GM19193 (cell line): ENCODE results near the gene CNGB1.

Source experiments
- POLR2A ChIP-seq: IDR thresholded peaks from 4 replicates; pipeline ENCODE4 v1.6.1; 2011; ENCODE audit not compliant: insufficient read depth, insufficient read length; ENCODE audit errors: extremely low read depth

CNGB1 gene

GRCh38 chr16:57987441-57988177 lies 16.7 kb upstream of the CNGB1 start:
- no peak for TF ChIP-seq POLR2A

- no peak for TF ChIP-seq POLR2A
Measured at GRCh38 chr16:57986196-57986595, 15.3 kb upstream of the CNGB1 start.

- TF ChIP-seq POLR2A: no peak
Measured at GRCh38 chr16:57985204-57986181, 14.6 kb upstream of the CNGB1 start.

- TF ChIP-seq POLR2A: no peak
Measured at GRCh38 chr16:57984443-57985203, 13.7 kb upstream of the CNGB1 start.

GRCh38 chr16:57982385-57982784 lies 11.5 kb upstream of the CNGB1 start:
- TF ChIP-seq POLR2A: no peak

- TF ChIP-seq POLR2A: no peak
Measured at GRCh38 chr16:57981636-57982035, 10.7 kb upstream of the CNGB1 start.

- TF ChIP-seq POLR2A: no peak
Measured at GRCh38 chr16:57979006-57979585, 8.2 kb upstream of the CNGB1 start.

GRCh38 chr16:57977418-57978069 lies 6.6 kb upstream of the CNGB1 start:
- TF ChIP-seq POLR2A: no peak

- no peak for TF ChIP-seq POLR2A
Measured at GRCh38 chr16:57976331-57976796, 5.4 kb upstream of the CNGB1 start.

GRCh38 chr16:57972306-57972705 lies 1.4 kb upstream of the CNGB1 start:
- no peak for TF ChIP-seq POLR2A

- TF ChIP-seq POLR2A: no peak
Measured at GRCh38 chr16:57971848-57972247, 920 bp upstream of the CNGB1 start.

- TF ChIP-seq POLR2A: no peak
Measured at GRCh38 chr16:57970319-57970718, 609 bp downstream of the CNGB1 start.

- TF ChIP-seq POLR2A: no peak
Measured at GRCh38 chr16:57969451-57970123, 1.3 kb downstream of the CNGB1 start.
